SK-N-SH treated with all-trans-retinoic acid at 6 μM for 48 hours (cell line): ENCODE measurements around the gene MAML3.

ENCODE experiments used
- ATAC-seq: fragments of 200-7000 bp; cut with Tn5 transposase; 3 replicates; pipeline ENCODE4 v1.9.1; 2020; ENCODE audit warnings: mild to moderate bottlenecking, moderate library complexity
- ARNTL ChIP-seq: fragments of 450-650 bp; formaldehyde crosslinking; IDR thresholded peaks from 2 replicates; pipeline ENCODE4 v1.5.0; 2020; ENCODE audit warnings: low read depth, mild to moderate bottlenecking, moderate library complexity, borderline replicate concordance
- BACH2 ChIP-seq: fragments of 250-450 bp; sonication (Bioruptor Pico); IDR thresholded peaks from 2 replicates; pipeline ENCODE4 v1.9.0; 2021; ENCODE audit warnings: mild to moderate bottlenecking, borderline replicate concordance
- CREB5 ChIP-seq: fragments of 250-450 bp; sonication (Bioruptor Pico); IDR thresholded peaks from 2 replicates; pipeline ENCODE4 v1.5.1; 2020; ENCODE audit warnings: low read depth, mild to moderate bottlenecking, moderate library complexity
- CSDC2 ChIP-seq: fragments of 250-450 bp; sonication (Bioruptor Pico); IDR thresholded peaks from 2 replicates; pipeline ENCODE4 v1.5.0; 2020; ENCODE audit warnings: mild to moderate bottlenecking, moderate library complexity
- CSRNP3 ChIP-seq: fragments of 250-450 bp; sonication (Bioruptor Pico); IDR thresholded peaks from 2 replicates; pipeline ENCODE4 v1.5.1; 2021; ENCODE audit warnings: mild to moderate bottlenecking, moderate library complexity
- ESRRG ChIP-seq: fragments of 250-450 bp; sonication (Bioruptor Pico); IDR thresholded peaks from 2 replicates; pipeline ENCODE4 v1.6.1; 2021; ENCODE audit warnings: mild to moderate bottlenecking
- GLIS3 ChIP-seq: fragments of 250-450 bp; sonication (Bioruptor Pico); IDR thresholded peaks from 2 replicates; pipeline ENCODE4 v1.5.0; 2020; ENCODE audit warnings: mild to moderate bottlenecking, moderate library complexity
- ISL1 ChIP-seq: fragments of 250-450 bp; sonication (Bioruptor Pico); IDR thresholded peaks from 2 replicates; pipeline ENCODE4 v2.1.2; 2022; ENCODE audit warnings: mild to moderate bottlenecking, moderate library complexity
- OSR1 ChIP-seq: fragments of 250-450 bp; sonication (Bioruptor Pico); IDR thresholded peaks from 2 replicates; pipeline ENCODE4 v1.8.0; 2022; ENCODE audit warnings: moderate library complexity, mild to moderate bottlenecking, inconsistent platforms
- PATZ1 ChIP-seq: fragments of 250-450 bp; sonication (Bioruptor Pico); IDR thresholded peaks from 2 replicates; pipeline ENCODE4 v1.8.0; 2020; ENCODE audit warnings: mild to moderate bottlenecking, moderate library complexity, borderline replicate concordance
- POU6F1 ChIP-seq: fragments of 250-450 bp; sonication (Bioruptor Pico); IDR thresholded peaks from 2 replicates; pipeline ENCODE4 v1.8.0; 2021; ENCODE audit warnings: low read depth, mild to moderate bottlenecking, moderate library complexity, borderline replicate concordance
- PPARA ChIP-seq: fragments of 250-450 bp; sonication (Bioruptor Pico); IDR thresholded peaks from 2 replicates; pipeline ENCODE4 v1.5.0; 2020; ENCODE audit warnings: mild to moderate bottlenecking, borderline replicate concordance
- RARB ChIP-seq: fragments of 250-450 bp; sonication (Bioruptor Pico); IDR thresholded peaks from 2 replicates; pipeline ENCODE4 v1.8.0; 2021; ENCODE audit warnings: mild to moderate bottlenecking, moderate library complexity
- TCF4 ChIP-seq: fragments of 250-450 bp; sonication (Bioruptor Pico); IDR thresholded peaks from 2 replicates; pipeline ENCODE4 v1.8.0; 2021; ENCODE audit warnings: mild to moderate bottlenecking, moderate library complexity, borderline replicate concordance
- TOX ChIP-seq: fragments of 250-450 bp; sonication (Bioruptor Pico); IDR thresholded peaks from 2 replicates; pipeline ENCODE4 v1.8.0; 2021; ENCODE audit warnings: mild to moderate bottlenecking, moderate library complexity, borderline replicate concordance
- TSHZ2 ChIP-seq: fragments of 250-450 bp; sonication (Bioruptor Pico); IDR thresholded peaks from 2 replicates; pipeline ENCODE4 v1.5.0; 2020; ENCODE audit warnings: mild to moderate bottlenecking, moderate library complexity
- ZC3H10 ChIP-seq: fragments of 250-450 bp; sonication (Bioruptor Pico); IDR thresholded peaks from 2 replicates; pipeline ENCODE4 v1.5.1; 2021; ENCODE audit warnings: mild to moderate bottlenecking, moderate library complexity
- ZFP3 ChIP-seq: fragments of 250-450 bp; sonication (Bioruptor Pico); IDR thresholded peaks from 2 replicates; pipeline ENCODE4 v1.5.0; 2020; ENCODE audit warnings: mild to moderate bottlenecking, moderate library complexity
- ZFP30 ChIP-seq: fragments of 450-650 bp; formaldehyde crosslinking; IDR thresholded peaks from 2 replicates; pipeline ENCODE4 v1.5.0; 2022; ENCODE audit warnings: mild to moderate bottlenecking, moderate library complexity
- ZNF565 ChIP-seq: fragments of 450-650 bp; formaldehyde crosslinking; conservative IDR thresholded peaks from 2 replicates; pipeline ENCODE4 v1.5.0; 2020; ENCODE audit warnings: low read depth, mild to moderate bottlenecking, moderate library complexity
- ZNF70 ChIP-seq: fragments of 450-650 bp; formaldehyde crosslinking; IDR thresholded peaks from 2 replicates; pipeline ENCODE4 v1.5.0; 2020; ENCODE audit warnings: mild to moderate bottlenecking, moderate library complexity
- ZNF8 ChIP-seq: fragments of 450-650 bp; formaldehyde crosslinking; IDR thresholded peaks from 2 replicates; pipeline ENCODE4 v1.5.0; 2020; ENCODE audit warnings: mild to moderate bottlenecking, moderate library complexity

Gene MAML3

GRCh38 chr4:139843641-139844040, 310.3 kb downstream of the MAML3 start (continued):
- TF ChIP-seq TOX (CRISPR knock-in tag) (no peak), ZNF565 (CRISPR knock-in tag) (no peak), ISL1 (CRISPR knock-in tag) (no peak)
- TF ChIP-seq, all 23 proteins: peak for 0

GRCh38 chr4:139841464-139842195, 312.4 kb downstream of the MAML3 start:
- TF ChIP-seq CREB5 (CRISPR knock-in tag) (no peak), ZFP30 (CRISPR knock-in tag) (no peak), TCF4 (CRISPR knock-in tag) (no peak), TOX (CRISPR knock-in tag) (no peak), ZC3H10 (CRISPR knock-in tag) (no peak), TSHZ2 (CRISPR knock-in tag) (no peak), GLIS3 (CRISPR knock-in tag) (no peak), POU6F1 (CRISPR knock-in tag) (no peak), CSDC2 (CRISPR knock-in tag) (no peak), ZNF8 (CRISPR knock-in tag) (no peak), PPARA (CRISPR knock-in tag) (no peak), ZNF565 (CRISPR knock-in tag) (no peak), ZNF70 (CRISPR knock-in tag) (no peak), ZFP3 (CRISPR knock-in tag) (no peak), OSR1 (CRISPR knock-in tag) (no peak), PATZ1 (CRISPR knock-in tag) (no peak), CSRNP3 (CRISPR knock-in tag) (no peak), ARNTL (no peak), BACH2 (CRISPR knock-in tag) (no peak), ESRRG (CRISPR knock-in tag) (no peak)
- ATAC-seq, result no peak

GRCh38 chr4:139840773-139841172, 313.2 kb downstream of the MAML3 start:
- no peak for ATAC-seq
- no peak for TF ChIP-seq BACH2 (CRISPR knock-in tag)
- no peak for TF ChIP-seq OSR1 (CRISPR knock-in tag)
- TF ChIP-seq CSRNP3 (CRISPR knock-in tag), result no peak
- no peak for TF ChIP-seq ARNTL
- no peak for TF ChIP-seq ZFP3 (CRISPR knock-in tag)
- TF ChIP-seq PPARA (CRISPR knock-in tag), result no peak
- no peak for TF ChIP-seq TSHZ2 (CRISPR knock-in tag)
- no peak for TF ChIP-seq ESRRG (CRISPR knock-in tag)
- no peak for TF ChIP-seq RARB
